ENCODE data around the gene CAPN13. TPM values are rescaled to one million over a fixed set of nuclear protein-coding genes. Genes with fewer than 3 reads are reported as not detected.

Gene CAPN13
- polyA plus RNA-seq, 1 of the 3 experiments (the other 2 are of a cell fraction) = not detected

DNA sequence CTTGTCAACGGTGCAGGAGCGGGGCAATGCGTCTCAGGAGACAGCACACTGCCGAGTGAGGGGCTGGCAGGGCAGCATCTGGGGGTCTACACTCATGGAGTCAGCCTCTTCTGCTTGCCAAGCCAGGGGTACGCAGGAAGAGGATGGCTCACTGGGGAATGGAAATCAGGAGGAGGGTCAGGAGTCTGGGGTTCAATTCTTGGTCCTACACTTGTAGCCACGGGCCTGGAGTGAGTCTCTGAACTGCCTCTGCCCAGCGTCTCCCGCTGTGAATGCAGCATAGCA is 70.0 kb downstream of the CAPN13 start:
- ChIA-PET POLR2A (interaction anchor here (0.7 kb wide), 1 partner anchor 75 kb away, joined by 3 read pairs; no protein-coding TSS in a partner anchor), CTCF (interaction anchor here (1.3 kb wide), 1 partner anchor 433 kb away, joined by 6 read pairs; no protein-coding TSS in a partner anchor)
- Histone ChIP-seq H3K4me1 (ENCODE audit: control insufficient read depth in 1 of 2, insufficient read depth in 2 of 2, low read depth in 1 of 2, low read length in 1 of 2) (peaks cover 0 to 34% of the 10 kb centered on the region in 2 experiments; a peak in 2 of 4 replicates), H3K79me2 (ENCODE audit: insufficient read depth) (no peaks in the 10 kb centered on the region), H3K27me3 (ENCODE audit: insufficient read depth) (peaks cover 4% of the 10 kb centered on the region; the same call in 1 of the 2 replicates), H3F3A (replicated peaks; ENCODE audit: insufficient read depth) (no peaks in the 10 kb centered on the region), H3K36me3 (replicated peaks in 1 of 2; ENCODE audit: control insufficient read depth in 1 of 2, insufficient read depth in 2 of 2, low read length in 1 of 2) (no peaks in the 10 kb centered on the region), H4K20me1 (ENCODE audit: insufficient read depth) (no peaks in the 10 kb centered on the region), H3K4me2 (no peak overlapping the region), H3K9ac (no peak overlapping the region), H3K4me3 (ENCODE audit: low read depth in 2 of 2, low read length in 1 of 2) (no peak overlapping the region), H3K9me2 (no peaks in the 10 kb centered on the region), H3K27ac (ENCODE audit: low read depth in 2 of 2, low read length in 1 of 2) (no peak overlapping the region), H3K9me3 (no peaks in the 10 kb centered on the region), H2AFZ (ENCODE audit: low read depth) (no peak overlapping the region)
- WGBS (ENCODE audit: low lambda C conversion rate) = 42% methylated on average over 8 of the region's 8 CpGs
- no peak for DNase-seq
- no peak for TF ChIP-seq RCOR1 (IDR thresholded peaks at IDR 0.05; ENCODE audit: low read length)
- TF ChIP-seq, protein P1, sequence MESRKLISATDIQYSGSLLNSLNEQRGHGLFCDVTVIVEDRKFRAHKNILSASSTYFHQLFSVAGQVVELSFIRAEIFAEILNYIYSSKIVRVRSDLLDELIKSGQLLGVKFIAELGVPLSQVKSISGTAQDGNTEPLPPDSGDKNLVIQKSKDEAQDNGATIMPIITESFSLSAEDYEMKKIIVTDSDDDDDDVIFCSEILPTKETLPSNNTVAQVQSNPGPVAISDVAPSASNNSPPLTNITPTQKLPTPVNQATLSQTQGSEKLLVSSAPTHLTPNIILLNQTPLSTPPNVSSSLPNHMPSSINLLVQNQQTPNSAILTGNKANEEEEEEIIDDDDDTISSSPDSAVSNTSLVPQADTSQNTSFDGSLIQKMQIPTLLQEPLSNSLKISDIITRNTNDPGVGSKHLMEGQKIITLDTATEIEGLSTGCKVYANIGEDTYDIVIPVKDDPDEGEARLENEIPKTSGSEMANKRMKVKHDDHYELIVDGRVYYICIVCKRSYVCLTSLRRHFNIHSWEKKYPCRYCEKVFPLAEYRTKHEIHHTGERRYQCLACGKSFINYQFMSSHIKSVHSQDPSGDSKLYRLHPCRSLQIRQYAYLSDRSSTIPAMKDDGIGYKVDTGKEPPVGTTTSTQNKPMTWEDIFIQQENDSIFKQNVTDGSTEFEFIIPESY (IDR thresholded peaks at IDR 0.05; ENCODE audit: borderline replicate concordance, low read depth) = no peak
- TF ChIP-seq, protein P2, sequence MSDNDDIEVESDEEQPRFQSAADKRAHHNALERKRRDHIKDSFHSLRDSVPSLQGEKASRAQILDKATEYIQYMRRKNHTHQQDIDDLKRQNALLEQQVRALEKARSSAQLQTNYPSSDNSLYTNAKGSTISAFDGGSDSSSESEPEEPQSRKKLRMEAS (IDR thresholded peaks at IDR 0.05; ENCODE audit: low read depth) = no peak
- TF ChIP-seq RAD21 (IDR thresholded peaks at IDR 0.05; ENCODE audit: low read length) = no peak
- no peak for TF ChIP-seq RXRA (IDR thresholded peaks at IDR 0.05; ENCODE audit: borderline replicate concordance, low read depth)
- no peak for TF ChIP-seq MXI1 (IDR thresholded peaks at IDR 0.05; ENCODE audit: low read depth, low read length)
- TF ChIP-seq, protein P3, sequence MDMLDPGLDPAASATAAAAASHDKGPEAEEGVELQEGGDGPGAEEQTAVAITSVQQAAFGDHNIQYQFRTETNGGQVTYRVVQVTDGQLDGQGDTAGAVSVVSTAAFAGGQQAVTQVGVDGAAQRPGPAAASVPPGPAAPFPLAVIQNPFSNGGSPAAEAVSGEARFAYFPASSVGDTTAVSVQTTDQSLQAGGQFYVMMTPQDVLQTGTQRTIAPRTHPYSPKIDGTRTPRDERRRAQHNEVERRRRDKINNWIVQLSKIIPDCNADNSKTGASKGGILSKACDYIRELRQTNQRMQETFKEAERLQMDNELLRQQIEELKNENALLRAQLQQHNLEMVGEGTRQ (IDR thresholded peaks at IDR 0.05; ENCODE audit: borderline replicate concordance, low read depth, low read length) = no peak
- no peak for TF ChIP-seq PBX3 (IDR thresholded peaks at IDR 0.05)
- TF ChIP-seq REST (IDR thresholded peaks at IDR 0.05; ENCODE audit: low read depth, low read length) = no peak
- TF ChIP-seq ELF1 (IDR thresholded peaks at IDR 0.05) = no peak
- TF ChIP-seq IRF3 (IDR thresholded peaks at IDR 0.05; ENCODE audit: low read depth, low read length) = no peak
- TF ChIP-seq FOXJ3 (CRISPR knock-in tag; IDR thresholded peaks at IDR 0.05) = no peak

Measured in SK-N-SH (cell line).